IPS-18c (cell line): ENCODE data around the gene CAPN13.

ENCODE experiments used
- H3K4me3 ChIP-seq: 2 replicates; pipeline ENCODE4 v1.7.0; 2013; ENCODE audit warnings: low read depth, mild to moderate bottlenecking, low read length, moderate library complexity; ENCODE audit not compliant: insufficient read depth
- H3K9me3 ChIP-seq: one replicate; pipeline ENCODE4 v1.6.1; 2013; ENCODE audit warnings: mild to moderate bottlenecking, low read length, moderate library complexity; ENCODE audit not compliant: control insufficient read depth, insufficient read depth

The CAPN13 gene

DNA sequence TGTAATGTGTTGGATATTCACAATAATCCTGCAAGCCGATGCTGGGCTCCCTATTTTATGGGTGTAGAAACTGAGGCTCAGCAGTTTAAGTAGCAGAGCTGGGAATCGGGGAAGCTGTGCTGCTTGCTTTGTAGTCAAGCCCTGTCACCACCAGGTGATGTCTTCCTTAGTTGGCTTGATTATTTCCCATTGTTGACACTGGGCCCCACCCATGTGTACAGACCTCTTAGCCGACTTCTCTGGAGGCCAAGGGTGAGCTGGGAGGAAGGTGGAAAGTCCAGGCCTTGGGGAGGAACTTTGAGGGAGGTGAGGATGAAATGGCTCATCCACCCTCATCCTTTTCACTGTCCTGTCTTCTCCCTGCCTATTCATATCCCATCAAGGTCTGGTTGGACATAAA lies 60.0 kb downstream of the CAPN13 start:
- Histone ChIP-seq H3K9me3 (no peaks in the 10 kb centered on the region), H3K4me3 (no peak overlapping the region)

DNA sequence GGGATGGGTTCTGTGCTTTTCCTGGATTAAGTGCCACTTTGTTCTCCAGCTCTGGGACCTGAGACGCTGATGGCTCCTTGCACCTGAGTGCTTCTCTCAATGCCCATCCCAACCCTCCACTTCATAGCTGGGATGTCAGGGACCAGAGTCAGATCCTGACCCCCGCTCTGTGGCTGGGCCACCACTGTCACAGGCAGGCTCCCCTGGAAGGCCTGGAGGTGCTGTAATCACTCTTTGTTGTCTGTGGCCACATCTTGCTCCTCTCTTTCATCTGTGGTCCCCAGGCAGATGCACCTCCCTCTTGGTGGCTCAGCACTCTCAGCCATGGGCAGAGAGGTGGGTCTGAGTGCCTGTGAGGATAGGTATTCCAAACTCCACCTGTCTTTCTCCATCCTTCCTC lies 62.4 kb downstream of the CAPN13 start:
- H3K4me3 ChIP-seq, result no peak overlapping the region
- no peaks in the 10 kb centered on the region for H3K9me3 ChIP-seq

DNA sequence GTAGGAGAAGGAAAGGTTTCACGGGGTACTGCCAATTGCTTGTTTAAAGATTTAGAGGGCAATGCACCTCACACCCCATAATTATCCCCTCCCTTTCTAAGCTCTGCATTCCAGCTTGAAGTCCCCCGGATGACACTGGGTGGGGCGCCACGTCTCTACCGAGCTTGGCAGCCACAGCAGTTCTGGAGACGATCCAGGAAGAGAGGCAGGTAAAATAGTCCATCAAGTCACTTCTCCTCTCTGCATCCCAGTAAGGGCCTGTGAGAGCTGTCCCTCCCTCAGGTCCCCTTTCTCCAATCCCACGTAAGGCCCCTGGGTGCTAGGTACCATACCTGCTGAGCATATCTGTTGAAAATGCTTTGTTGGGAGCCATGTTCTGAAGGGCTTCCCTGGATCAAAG lies 65.7 kb downstream of the CAPN13 start:
- H3K9me3 ChIP-seq, result no peaks in the 10 kb centered on the region

DNA sequence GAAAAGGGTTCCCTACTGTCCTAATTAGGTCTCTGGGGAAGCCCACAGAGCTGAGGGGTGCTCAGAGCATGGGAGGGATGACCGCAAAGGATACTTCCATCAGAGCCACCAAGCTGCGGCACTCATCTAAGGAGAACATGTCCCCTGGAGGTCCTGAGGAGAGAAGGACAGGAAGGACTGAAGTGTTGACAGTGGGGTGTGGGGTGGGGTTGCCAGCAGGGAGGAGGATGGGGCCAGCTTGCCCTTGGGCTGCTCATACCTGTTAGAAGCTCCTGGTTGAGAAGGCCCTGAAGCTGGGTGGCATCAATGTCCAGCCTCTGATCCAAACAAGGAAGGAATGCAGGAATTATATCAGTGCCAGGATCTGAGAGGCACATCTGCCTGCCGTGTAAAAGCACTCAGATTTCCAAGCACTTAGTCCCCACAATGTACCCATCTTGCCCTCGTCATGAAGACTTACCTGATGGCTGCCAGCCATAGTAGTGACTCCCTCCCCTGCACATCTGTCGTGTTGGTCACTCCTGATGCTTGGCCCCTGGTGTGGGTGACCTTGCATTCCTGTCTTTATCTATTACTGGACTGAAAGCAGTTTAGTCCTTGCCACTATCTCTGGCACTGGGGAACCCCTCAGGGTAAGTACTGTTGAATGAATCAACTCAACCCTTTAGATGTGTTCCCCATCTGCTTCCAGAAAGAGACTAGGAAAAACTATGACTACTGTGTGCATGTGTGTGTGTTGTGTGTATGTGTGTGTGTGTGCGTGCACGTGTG lies 68.9 kb downstream of the CAPN13 start:
- Histone ChIP-seq H3K9me3 (no peaks in the 10 kb centered on the region), H3K4me3 (no peak overlapping the region)

More for the DNA sequence above, 65.7 kb downstream of the CAPN13 start:
- no peak overlapping the region for H3K4me3 ChIP-seq

DNA sequence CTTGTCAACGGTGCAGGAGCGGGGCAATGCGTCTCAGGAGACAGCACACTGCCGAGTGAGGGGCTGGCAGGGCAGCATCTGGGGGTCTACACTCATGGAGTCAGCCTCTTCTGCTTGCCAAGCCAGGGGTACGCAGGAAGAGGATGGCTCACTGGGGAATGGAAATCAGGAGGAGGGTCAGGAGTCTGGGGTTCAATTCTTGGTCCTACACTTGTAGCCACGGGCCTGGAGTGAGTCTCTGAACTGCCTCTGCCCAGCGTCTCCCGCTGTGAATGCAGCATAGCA lies 70.0 kb downstream of the CAPN13 start:
- no peaks in the 10 kb centered on the region for H3K9me3 ChIP-seq
- H3K4me3 ChIP-seq, result no peak overlapping the region

DNA sequence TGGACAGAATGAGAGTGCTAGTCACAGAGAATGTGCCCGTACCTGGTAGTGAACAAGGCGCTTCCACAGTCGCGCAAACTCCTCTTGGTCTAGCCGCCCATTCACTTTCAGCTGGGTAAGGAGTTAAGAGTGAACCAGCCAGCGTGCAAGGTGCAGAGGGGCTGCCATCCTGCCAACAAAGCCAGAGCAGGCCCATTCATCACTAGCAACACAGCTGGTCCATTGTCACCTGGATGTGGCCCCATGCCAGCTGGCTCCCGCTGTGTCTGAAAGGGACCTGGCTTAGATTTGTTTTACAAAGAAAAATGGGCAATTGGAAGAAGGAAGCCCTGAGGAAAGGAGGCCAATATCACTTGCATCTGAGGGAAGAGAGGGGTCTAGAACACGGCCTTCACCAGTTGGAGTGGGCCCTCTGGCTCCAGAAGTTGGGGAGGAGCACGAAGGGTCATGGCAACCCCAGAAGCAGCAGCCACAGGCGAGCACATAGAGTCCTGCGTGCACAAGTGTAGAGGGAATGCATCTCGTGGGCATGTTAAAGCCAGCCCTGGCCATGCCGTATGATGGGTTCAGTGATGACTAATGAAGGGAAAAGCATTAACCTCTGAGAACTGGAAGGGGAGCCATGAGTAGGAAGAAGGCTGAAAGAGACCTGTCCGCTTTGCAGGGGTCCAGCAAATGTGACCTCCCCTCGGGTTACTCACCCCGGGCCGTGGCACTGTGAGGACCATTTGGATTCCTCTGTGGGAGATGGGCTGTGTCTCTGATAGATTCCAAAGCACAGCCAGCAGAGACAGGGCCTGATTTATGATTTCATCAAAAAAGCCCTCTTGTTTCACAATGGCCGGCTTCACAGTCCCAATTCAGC lies 70.6 kb downstream of the CAPN13 start:
- no peaks in the 10 kb centered on the region for H3K9me3 ChIP-seq
- H3K4me3 ChIP-seq, result no peak overlapping the region

DNA sequence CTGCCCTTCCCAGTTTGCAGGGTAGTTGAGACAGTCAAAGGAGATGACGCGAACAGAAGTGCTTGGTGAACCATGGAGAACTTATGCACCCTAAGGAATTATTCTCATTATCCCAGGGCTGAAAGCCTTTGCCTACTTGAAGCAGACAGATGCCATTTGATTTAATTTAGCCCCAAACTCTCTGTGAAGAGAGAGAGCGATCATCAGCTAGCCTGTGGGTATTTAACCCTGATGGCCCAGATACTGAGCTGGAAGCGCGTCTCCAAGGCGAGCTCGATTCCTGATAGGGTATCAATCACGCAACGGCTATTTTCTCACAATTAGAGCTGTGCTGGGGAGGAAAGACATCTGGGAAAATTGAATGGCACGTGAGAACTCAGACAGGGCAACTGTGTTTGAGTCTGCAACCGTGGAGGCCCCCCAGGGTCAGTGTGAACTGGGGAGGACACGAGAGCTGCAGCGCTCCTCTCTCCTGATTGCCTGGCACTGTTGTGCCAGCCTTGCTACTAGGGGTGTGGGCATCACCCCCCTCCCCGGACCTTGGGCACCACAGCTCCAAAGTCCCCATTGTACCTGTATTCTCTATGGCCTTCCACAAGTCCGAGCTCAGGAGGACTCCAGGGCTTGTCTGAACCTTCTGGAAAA lies 73.2 kb downstream of the CAPN13 start:
- Histone ChIP-seq H3K9me3 (no peaks in the 10 kb centered on the region), H3K4me3 (no peak overlapping the region)

DNA sequence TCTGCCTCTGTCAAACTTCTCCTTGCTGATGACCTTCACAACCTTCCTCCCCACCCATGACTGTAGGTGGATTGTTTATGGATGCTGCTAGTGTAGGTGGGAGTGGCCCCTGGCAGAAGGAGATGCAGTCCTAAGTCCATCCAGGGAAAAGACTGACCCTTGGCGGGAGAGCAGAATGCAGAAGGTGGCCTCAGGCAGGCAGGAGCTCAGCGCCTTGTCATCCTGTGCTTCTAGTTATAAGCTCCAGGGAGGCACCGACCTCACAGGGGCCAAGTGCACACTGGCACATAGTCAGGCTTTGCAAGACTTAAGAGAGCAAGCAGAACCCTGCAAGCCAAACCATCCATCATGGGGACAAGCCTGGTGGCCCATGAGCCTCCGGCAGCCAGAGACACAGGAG lies 74.4 kb downstream of the CAPN13 start:
- H3K4me3 ChIP-seq, result no peak overlapping the region
- H3K9me3 ChIP-seq, result no peaks in the 10 kb centered on the region

DNA sequence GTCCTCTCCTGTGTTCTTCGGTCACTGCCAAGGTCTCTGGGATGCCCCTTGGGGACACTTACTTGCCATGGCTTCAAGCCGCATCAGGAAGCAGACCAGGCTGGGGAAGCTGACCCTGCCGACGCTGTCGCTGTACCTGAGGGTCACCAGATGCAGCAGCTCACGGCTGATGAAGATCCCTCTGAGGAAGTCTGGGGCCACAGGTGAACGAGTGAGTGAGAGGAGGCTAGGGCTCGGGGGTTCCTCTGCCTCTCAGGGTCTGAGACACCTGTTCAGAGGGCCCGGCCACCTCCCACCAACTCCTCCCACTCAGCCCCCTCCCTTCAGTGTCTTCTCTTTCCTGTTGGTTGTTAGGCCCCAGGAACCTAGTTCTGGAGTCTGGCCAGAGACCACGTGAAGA lies 74.9 kb downstream of the CAPN13 start:
- Histone ChIP-seq H3K4me3 (no peak overlapping the region), H3K9me3 (no peaks in the 10 kb centered on the region)

DNA sequence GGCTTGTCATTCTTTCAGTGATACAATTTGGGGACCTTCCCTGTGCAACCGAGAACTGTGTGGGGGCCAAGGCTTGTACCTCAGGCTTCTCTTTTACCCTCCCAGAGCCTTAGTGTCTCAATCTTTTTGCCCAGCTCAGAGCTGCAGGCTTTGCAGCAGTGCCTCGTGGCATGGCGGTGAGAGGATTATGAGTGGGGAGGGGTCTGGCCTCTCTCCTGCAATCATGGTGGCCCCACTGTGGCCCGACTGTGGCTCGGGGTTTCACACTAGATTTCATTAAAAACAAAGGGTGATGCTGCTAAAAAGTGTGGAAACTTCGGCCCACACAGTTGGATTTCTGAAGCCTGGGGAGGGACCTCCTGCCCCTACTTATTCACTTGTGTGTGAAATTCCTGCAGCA lies 75.5 kb downstream of the CAPN13 start:
- Histone ChIP-seq H3K9me3 (no peaks in the 10 kb centered on the region), H3K4me3 (no peak overlapping the region)

DNA sequence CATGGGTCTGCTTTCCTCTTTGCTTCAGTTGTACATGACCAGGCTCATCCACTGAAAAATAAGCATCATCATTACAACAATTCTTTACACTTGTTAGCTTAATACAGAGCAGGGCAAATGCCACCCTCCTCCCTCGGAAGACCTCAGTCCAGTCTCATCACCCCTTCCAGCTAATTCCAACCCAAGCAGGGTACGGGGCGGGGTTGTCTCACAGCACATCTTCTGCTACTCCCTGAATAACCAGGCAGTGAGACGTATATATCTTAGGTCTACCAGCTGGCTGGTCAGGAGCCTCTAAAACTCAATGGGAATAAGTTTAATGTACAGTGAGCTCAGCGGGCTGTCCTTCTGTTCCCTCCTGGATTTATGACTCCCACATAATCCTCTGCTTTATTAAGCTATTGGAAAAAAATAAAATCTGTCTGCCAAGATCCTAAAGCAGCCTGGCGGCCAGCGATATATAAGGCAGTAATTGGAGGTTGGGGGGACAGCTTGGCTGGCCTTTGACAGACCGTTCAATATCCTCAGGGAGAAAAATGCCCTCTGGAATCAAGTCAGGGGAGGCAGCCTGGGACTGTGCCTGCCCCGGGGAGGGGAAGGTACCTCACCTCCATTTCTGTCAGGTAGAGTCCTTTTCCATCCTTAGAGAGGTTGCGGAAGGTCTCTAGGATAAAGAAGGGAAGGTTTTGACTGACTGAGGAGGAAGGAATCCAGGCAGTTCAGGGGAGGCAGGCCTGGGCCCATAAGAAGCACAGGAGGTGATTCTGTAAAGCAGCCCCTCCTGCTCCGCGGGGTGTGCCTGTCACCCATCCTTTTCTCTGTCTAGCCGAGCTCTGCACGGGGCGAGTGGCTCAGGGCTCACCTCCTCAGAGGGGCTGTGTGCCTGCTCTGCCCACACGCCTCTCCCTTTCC lies 76.3 kb downstream of the CAPN13 start:
- no peak overlapping the region for H3K4me3 ChIP-seq

DNA sequence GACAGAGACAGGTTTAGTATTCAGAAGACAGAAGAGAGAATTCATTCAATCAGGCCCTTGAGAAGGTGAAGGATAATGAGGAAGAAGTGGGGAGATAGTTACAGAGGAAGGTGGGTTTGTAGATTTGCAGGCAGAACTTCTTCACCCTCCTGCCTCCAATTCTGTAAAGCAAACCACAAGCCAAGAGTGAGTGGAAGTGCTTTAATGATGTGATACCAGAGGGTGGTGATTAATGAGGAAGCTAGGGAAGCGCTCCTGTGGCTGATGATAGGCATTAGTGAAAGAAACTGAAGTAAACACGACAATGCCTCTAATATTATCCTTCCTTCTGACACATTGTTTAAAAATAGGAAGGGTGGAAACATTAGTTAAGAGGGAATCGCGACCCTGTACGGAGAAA lies 78.2 kb downstream of the CAPN13 start:
- Histone ChIP-seq H3K9me3 (no peaks in the 10 kb centered on the region), H3K4me3 (no peak overlapping the region)

More for the DNA sequence above, 76.3 kb downstream of the CAPN13 start:
- no peaks in the 10 kb centered on the region for H3K9me3 ChIP-seq

DNA sequence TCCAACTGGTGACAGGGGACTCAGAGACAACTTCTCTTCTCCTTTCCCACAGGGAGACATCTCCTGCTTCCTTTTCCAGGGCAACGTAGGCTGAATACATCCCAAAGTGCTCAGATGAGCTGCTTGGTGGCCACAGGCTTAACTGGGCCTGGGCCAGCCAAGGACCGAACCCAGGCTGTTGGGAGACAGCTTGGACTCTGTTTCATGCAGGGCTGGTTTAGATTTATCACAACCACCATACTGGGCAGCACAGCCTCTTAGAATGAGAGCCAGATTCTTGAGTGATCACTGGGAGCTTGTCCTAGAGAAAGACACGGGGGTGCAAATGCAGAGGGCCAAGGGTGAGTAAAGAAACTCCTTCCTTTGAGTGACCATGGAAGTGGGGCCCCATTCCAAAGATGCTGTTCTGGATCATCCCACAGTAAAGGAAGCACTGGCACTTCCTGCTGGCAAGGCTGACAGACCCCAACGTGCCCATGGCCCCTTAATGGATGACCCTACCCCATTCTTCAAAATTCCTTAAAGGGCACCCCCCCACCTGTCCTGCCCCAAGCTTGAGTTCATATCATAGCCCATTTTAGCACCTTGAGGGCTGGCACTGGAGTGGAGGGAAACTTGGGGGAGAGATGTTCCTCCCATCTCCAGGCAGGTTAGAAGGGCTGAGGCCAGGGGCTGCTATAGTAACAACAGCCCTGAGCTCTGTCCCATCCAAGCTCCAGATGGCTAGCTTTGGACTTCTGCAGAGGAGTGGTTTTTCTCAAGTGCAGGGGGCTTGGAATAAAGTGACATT lies 84.1 kb downstream of the CAPN13 start:
- Histone ChIP-seq H3K9me3 (no peaks in the 10 kb centered on the region), H3K4me3 (no peak overlapping the region)

DNA sequence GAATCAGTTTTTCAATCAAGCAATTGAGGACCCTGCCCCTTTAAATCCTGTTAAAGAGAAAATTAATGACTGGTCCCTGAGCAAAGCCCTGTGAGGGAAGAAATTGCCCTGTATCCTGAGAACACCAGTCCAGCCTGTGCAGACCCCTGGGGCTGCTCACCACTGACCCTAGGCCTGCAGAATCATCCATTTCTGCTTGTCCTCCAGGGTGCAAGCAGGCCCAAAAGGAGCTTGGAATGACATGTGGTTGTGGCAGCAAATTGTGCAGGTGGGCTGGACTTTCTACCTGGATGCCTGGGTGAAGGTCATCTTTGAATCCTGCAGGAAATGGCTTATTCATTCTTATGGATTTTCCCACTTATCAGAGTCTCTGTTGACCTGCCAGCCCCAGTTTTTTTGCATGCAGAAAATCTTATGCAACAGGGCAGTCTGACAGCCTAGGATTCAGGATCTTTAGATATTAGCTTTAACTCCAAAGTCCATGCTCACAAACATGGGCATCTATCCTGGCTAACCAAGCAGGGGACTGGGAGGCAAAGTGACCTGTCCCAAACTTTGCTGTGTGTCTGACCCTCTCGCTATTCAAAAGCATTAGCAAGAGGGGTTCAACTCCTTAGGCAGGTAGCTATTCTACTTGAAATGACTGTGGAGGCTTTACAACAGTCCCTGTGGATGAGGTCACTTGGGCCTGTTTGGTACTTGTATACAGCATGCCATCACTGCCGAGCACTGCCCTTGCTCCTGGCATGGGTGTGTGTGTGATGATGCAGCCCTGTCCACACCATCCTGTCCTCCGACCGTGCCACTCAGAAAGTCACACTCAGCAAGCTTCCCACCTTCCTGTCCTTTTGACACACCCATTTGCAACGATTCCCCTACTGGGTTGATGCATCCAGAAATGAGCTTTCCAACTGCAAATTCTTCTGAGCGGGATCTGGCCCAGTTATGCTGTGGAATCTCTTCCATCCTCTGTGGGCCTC lies 85.3 kb downstream of the CAPN13 start:
- H3K9me3 ChIP-seq, result no peaks in the 10 kb centered on the region
- H3K4me3 ChIP-seq, result no peak overlapping the region

DNA sequence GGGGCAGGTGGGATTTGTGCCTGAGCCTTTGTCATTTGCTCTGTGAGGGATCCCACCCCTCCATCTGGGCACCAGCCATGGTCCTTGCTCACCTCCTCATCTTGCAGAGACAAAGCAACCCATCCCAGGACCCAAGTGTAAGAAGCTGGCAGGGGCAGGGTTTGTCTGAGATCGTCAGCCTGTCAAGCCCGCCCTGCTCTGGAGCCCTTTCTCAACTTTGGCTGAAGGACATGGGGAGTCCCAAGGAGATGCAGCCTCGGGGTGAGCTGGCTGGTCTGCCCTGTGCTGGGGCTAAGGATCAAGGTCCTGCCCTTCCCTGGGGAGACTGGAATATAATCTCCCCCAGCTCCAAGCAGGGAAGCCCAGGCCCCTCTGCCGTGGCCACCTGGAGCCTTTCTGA lies 86.0 kb downstream of the CAPN13 start:
- Histone ChIP-seq H3K4me3 (no peak overlapping the region), H3K9me3 (no peaks in the 10 kb centered on the region)
